Activated CD4-positive, alpha-beta T cell treated with anti-CD3 and anti-CD28 coated beads, Interleukin-2, amount 10 ng/mL, durations not matched to agents 24 days and 14 days (primary cell): ENCODE measurements around the gene SLC7A14. TPM values are rescaled to one million over a fixed set of nuclear protein-coding genes. Genes with fewer than 3 reads are reported as not detected.

Source experiments
- DNase-seq: peaks from one replicate; pipeline ENCODE4 v3.0.0; 2022
- H3K27ac Mint-ChIP-seq: one replicate; pipeline ENCODE4 v1.8.0; 2022; ENCODE audit warnings: mild to moderate bottlenecking, mixed read lengths
- H3K27me3 Mint-ChIP-seq: one replicate; pipeline ENCODE4 v1.8.0; 2022; ENCODE audit warnings: mixed read lengths
- H3K36me3 Mint-ChIP-seq: one replicate; pipeline ENCODE4 v1.8.0; 2022; ENCODE audit warnings: low read depth, mild to moderate bottlenecking, mixed read lengths
- H3K4me1 Mint-ChIP-seq: one replicate; pipeline ENCODE4 v1.8.0; 2021; ENCODE audit warnings: mixed read lengths
- H3K4me3 Mint-ChIP-seq: one replicate; pipeline ENCODE4 v1.8.0; 2022; ENCODE audit warnings: mild to moderate bottlenecking, moderate library complexity, mixed read lengths
- H3K9me3 Mint-ChIP-seq: one replicate; pipeline ENCODE4 v1.8.0; 2021; ENCODE audit warnings: mixed read lengths
- intact Hi-C: fragments of 100-400 bp; cut with micrococcal nuclease; formaldehyde crosslinking; loops from one replicate; pipeline ENCODE4 v1.15.1; 2023
- total RNA-seq: library from RNA; stranded (reverse); gene quantifications from 2 replicates; pipeline ENCODE4 v1.2.3, GENCODE V29; 2022

The SLC7A14 gene
- total RNA-seq, 1 donor from 2014 or later = not detected

- H3K27me3 Mint-ChIP-seq = peaks cover 6% of the 10 kb centered on the region
- H3K4me3 Mint-ChIP-seq = no peak overlapping the region
- H3K4me1 Mint-ChIP-seq = no peaks in the 10 kb centered on the region
- H3K9me3 Mint-ChIP-seq = no peaks in the 10 kb centered on the region
- intact Hi-C loops = no loop called here
- H3K36me3 Mint-ChIP-seq = no peaks in the 10 kb centered on the region
- DNase-seq = no peak
- H3K27ac Mint-ChIP-seq = no peak overlapping the region
These were observed 68.5 kb downstream of the SLC7A14 start for GRCh38 chr3:170517242-170517945.

GRCh38 chr3:170513642-170514041 is 72.2 kb downstream of the SLC7A14 start:
- H3K36me3 Mint-ChIP-seq = no peaks in the 10 kb centered on the region
- H3K4me3 Mint-ChIP-seq = no peak overlapping the region
- H3K27ac Mint-ChIP-seq = no peak overlapping the region
- DNase-seq = no peak
- no peaks in the 10 kb centered on the region for H3K4me1 Mint-ChIP-seq
- H3K9me3 Mint-ChIP-seq = no peaks in the 10 kb centered on the region
- peaks cover 4% of the 10 kb centered on the region for H3K27me3 Mint-ChIP-seq
- intact Hi-C loops = no loop called here

- H3K9me3 Mint-ChIP-seq = no peaks in the 10 kb centered on the region
- no peak for DNase-seq
- H3K36me3 Mint-ChIP-seq = no peaks in the 10 kb centered on the region
- intact Hi-C loops = no loop called here
- no peak overlapping the region for H3K4me3 Mint-ChIP-seq
- no peak overlapping the region for H3K27ac Mint-ChIP-seq
- peaks cover 5% of the 10 kb centered on the region for H3K27me3 Mint-ChIP-seq
- no peaks in the 10 kb centered on the region for H3K4me1 Mint-ChIP-seq
These were observed 74.5 kb downstream of the SLC7A14 start for GRCh38 chr3:170511371-170511770.

GRCh38 chr3:170508839-170509238 is 77.0 kb downstream of the SLC7A14 start:
- H3K4me1 Mint-ChIP-seq = no peaks in the 10 kb centered on the region
- peaks cover 7% of the 10 kb centered on the region for H3K27me3 Mint-ChIP-seq
- intact Hi-C loops = no loop called here

GRCh38 chr3:170508291-170508690 is 77.6 kb downstream of the SLC7A14 start:
- Mint-ChIP-seq H3K27me3 (peaks cover 6% of the 10 kb centered on the region), H3K4me3 (no peak overlapping the region), H3K27ac (no peak overlapping the region), H3K36me3 (no peaks in the 10 kb centered on the region), H3K4me1 (no peaks in the 10 kb centered on the region), H3K9me3 (no peaks in the 10 kb centered on the region)
- intact Hi-C loops = no loop called here
- DNase-seq = no peak

More at GRCh38 chr3:170508839-170509238, 77.0 kb downstream of the SLC7A14 start:
- no peak overlapping the region for H3K4me3 Mint-ChIP-seq
- no peak for DNase-seq
- no peaks in the 10 kb centered on the region for H3K36me3 Mint-ChIP-seq
- no peak overlapping the region for H3K27ac Mint-ChIP-seq
- no peaks in the 10 kb centered on the region for H3K9me3 Mint-ChIP-seq

- H3K27ac Mint-ChIP-seq = no peak overlapping the region
- no peak for DNase-seq
- H3K9me3 Mint-ChIP-seq = no peaks in the 10 kb centered on the region
- H3K4me1 Mint-ChIP-seq = no peaks in the 10 kb centered on the region
- peaks cover 11% of the 10 kb centered on the region for H3K27me3 Mint-ChIP-seq
- no peaks in the 10 kb centered on the region for H3K36me3 Mint-ChIP-seq
- intact Hi-C loops = no loop called here
- no peak overlapping the region for H3K4me3 Mint-ChIP-seq
These were observed 78.8 kb downstream of the SLC7A14 start for GRCh38 chr3:170507063-170507462.

- H3K4me1 Mint-ChIP-seq = no peaks in the 10 kb centered on the region
- DNase-seq = no peak
- no peak overlapping the region for H3K4me3 Mint-ChIP-seq
- intact Hi-C loops = no loop called here
- H3K27me3 Mint-ChIP-seq = peaks cover 13% of the 10 kb centered on the region
- H3K9me3 Mint-ChIP-seq = no peaks in the 10 kb centered on the region
- H3K27ac Mint-ChIP-seq = no peak overlapping the region
- H3K36me3 Mint-ChIP-seq = no peaks in the 10 kb centered on the region
These were observed 79.3 kb downstream of the SLC7A14 start for GRCh38 chr3:170506556-170506955.

GRCh38 chr3:170502297-170502696 is 83.6 kb downstream of the SLC7A14 start:
- peaks cover 22% of the 10 kb centered on the region for H3K27me3 Mint-ChIP-seq
- no peaks in the 10 kb centered on the region for H3K4me1 Mint-ChIP-seq
- H3K4me3 Mint-ChIP-seq = no peak overlapping the region
- no peaks in the 10 kb centered on the region for H3K36me3 Mint-ChIP-seq
- intact Hi-C loops = no loop called here
- DNase-seq = no peak
- H3K27ac Mint-ChIP-seq = no peak overlapping the region
- no peaks in the 10 kb centered on the region for H3K9me3 Mint-ChIP-seq

GRCh38 chr3:170500995-170501394 is 84.9 kb downstream of the SLC7A14 start:
- H3K36me3 Mint-ChIP-seq = no peaks in the 10 kb centered on the region
- intact Hi-C loops = no loop called here
- no peak for DNase-seq
- H3K4me1 Mint-ChIP-seq = no peaks in the 10 kb centered on the region
- H3K27me3 Mint-ChIP-seq = peaks cover 16% of the 10 kb centered on the region
- H3K4me3 Mint-ChIP-seq = no peak overlapping the region
- no peak overlapping the region for H3K27ac Mint-ChIP-seq
- H3K9me3 Mint-ChIP-seq = no peaks in the 10 kb centered on the region

- intact Hi-C loops = no loop called here
- peaks cover 16% of the 10 kb centered on the region for H3K27me3 Mint-ChIP-seq
- no peak overlapping the region for H3K27ac Mint-ChIP-seq
- H3K9me3 Mint-ChIP-seq = no peaks in the 10 kb centered on the region
- no peaks in the 10 kb centered on the region for H3K36me3 Mint-ChIP-seq
- DNase-seq = no peak
- no peaks in the 10 kb centered on the region for H3K4me1 Mint-ChIP-seq
- H3K4me3 Mint-ChIP-seq = no peak overlapping the region
These were observed 85.4 kb downstream of the SLC7A14 start for GRCh38 chr3:170500462-170500861.

GRCh38 chr3:170499562-170500156 is 86.2 kb downstream of the SLC7A14 start:
- H3K4me1 Mint-ChIP-seq = no peaks in the 10 kb centered on the region
- peak; percentile 58 for DNase-seq
- no peaks in the 10 kb centered on the region for H3K9me3 Mint-ChIP-seq
- no peak overlapping the region for H3K4me3 Mint-ChIP-seq
- no peaks in the 10 kb centered on the region for H3K36me3 Mint-ChIP-seq
- intact Hi-C loops = no loop called here
- H3K27ac Mint-ChIP-seq = no peak overlapping the region
- peaks cover 16% of the 10 kb centered on the region for H3K27me3 Mint-ChIP-seq

GRCh38 chr3:170497207-170498095 is 88.4 kb downstream of the SLC7A14 start:
- intact Hi-C loops = no loop called here
- Mint-ChIP-seq H3K4me1 (no peaks in the 10 kb centered on the region), H3K27ac (no peak overlapping the region), H3K36me3 (no peaks in the 10 kb centered on the region), H3K9me3 (no peaks in the 10 kb centered on the region), H3K27me3 (peaks cover 11% of the 10 kb centered on the region), H3K4me3 (no peak overlapping the region)
- DNase-seq = no peak

- intact Hi-C loops = no loop called here
- Mint-ChIP-seq H3K9me3 (no peaks in the 10 kb centered on the region), H3K4me1 (no peaks in the 10 kb centered on the region), H3K27ac (no peak overlapping the region), H3K36me3 (no peaks in the 10 kb centered on the region), H3K27me3 (peaks cover 9% of the 10 kb centered on the region), H3K4me3 (no peak overlapping the region)
- no peak for DNase-seq
These were observed 89.1 kb downstream of the SLC7A14 start for GRCh38 chr3:170496868-170497140.
